ENCODE data around the gene AGA.

GRCh38 chr4:177455561-177455970 is 13.3 kb upstream of the AGA start:
- TF ChIP-seq CTCF (IDR thresholded peaks at IDR 0.05) = no peak
- no peak for TF ChIP-seq EZH2 (IDR thresholded peaks at IDR 0.05; ENCODE audit: borderline replicate concordance, insufficient read depth, low read depth, low read length, poor library complexity, severe bottlenecking)

Measured in B cell (primary cell).